NCI-H128 (cell line): ENCODE results near the gene ARAF.
"Not testable (repeated sequence)": the region's sequence is repeated elsewhere in the genome, so short reads cannot be mapped to it uniquely, and the experiment has no call there.

Experiments
- DNase-seq: peaks from one replicate; lab custom pipeline; 2025; ENCODE audit not compliant: unreplicated experiment; lab: John Stamatoyannopoulos, UW

Gene ARAF

GRCh38 chrX:47584714-47585113 is 23.7 kb downstream of the ARAF start:
- no peak for DNase-seq

GRCh38 chrX:47585273-47585672 is 24.3 kb downstream of the ARAF start:
- no peak for DNase-seq

GRCh38 chrX:47586043-47586787 is 25.2 kb downstream of the ARAF start:
- DNase-seq: no peak

- DNase-seq: no peak
Observed at GRCh38 chrX:47587091-47587891, 26.3 kb downstream of the ARAF start.

DNA sequence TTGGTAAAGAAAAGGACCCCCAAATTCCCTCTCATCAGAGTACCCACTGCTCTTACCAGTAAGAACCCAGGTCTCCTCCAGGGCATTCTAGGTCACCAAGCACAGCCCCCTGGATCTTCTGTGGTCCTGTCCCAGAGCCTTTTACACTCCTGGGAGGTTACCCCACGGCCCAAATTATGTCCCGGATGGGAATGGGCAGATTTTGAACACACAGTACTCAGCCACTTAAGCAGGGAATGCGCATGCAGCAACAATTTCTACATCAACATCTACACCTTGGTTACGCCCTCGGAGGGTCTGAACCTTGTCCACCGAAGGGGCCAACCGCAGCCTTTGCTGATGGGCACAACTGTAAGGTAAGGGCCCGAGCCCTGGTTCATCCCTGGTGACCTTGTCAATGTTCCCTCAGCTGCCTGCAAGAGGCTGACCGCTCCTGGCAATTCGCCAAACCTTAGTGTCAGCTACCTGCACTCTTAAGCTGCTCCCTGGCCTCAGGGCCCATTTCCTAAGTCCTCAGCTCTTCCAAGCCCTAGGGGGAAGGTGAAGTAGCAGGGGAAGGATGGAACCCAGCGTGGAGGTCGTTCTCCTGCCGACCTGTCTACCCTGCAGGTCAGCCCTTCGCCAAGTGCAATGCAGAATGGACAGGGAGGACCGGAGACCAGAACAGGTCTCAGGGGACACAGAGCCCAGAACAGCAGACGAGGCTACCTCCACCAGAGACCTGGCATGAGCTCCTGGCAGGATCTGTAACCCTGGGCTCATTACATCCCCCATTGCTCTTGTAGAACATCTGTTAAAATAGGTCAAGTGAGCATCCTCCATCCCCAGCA is 27.1 kb downstream of the ARAF start:
- no peak for DNase-seq

GRCh38 chrX:47590984-47591383 is 30.0 kb downstream of the ARAF start:
- no peak for DNase-seq

GRCh38 chrX:47593522-47593921 is 32.5 kb downstream of the ARAF start:
- DNase-seq: no peak

GRCh38 chrX:47595716-47596251 is 34.8 kb downstream of the ARAF start:
- no peak for DNase-seq

DNA sequence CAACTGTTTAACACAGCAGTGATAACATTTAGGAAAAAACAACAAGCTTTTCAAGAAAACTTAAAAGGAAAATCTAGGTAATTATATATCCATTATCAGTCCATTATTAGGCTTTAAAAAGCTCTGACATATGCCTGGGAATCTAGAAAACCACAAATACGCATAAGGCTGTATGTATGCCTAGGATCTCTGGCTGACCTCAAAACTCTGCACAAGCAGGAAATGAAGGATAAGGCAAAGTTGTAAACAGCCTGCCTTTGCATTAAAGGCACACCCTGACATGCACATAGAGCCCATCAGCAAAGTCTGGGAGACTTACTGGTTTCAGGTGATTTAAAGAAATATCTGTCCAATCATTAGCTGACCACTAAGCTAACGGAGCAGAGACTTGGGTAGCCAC is 35.3 kb downstream of the ARAF start:
- no peak for DNase-seq

GRCh38 chrX:47597222-47597621 is 36.2 kb downstream of the ARAF start:
- DNase-seq: no peak

DNA sequence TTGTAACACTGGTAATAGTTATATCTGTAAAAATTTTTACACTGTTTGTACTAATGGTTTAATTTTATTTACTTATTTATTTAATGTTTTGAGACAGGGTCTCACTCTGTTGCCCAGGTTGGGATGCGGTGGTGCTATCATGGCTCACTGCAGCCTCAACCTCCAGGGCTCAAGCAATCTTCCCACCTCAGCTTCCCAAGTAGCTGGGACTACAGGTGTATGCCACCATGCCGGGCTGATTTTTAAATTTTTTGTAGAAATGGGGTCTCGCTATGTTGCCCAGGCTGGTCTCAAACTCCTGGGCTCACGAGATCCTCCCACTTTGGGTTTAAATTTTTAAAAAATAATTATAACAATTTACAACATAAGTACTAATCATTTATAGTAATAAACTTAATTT is 42.1 kb downstream of the ARAF start:
- DNase-seq: not testable (repeated sequence)

- DNase-seq: no peak
Observed at GRCh38 chrX:47605024-47605423, 44.0 kb downstream of the ARAF start.

- DNase-seq: no peak
Observed at GRCh38 chrX:47607091-47607490, 46.1 kb downstream of the ARAF start.

- DNase-seq: no peak
Observed at GRCh38 chrX:47608130-47608810, 47.3 kb downstream of the ARAF start.

GRCh38 chrX:47610511-47610910 is 49.5 kb downstream of the ARAF start:
- no peak for DNase-seq

- no peak for DNase-seq
Observed at GRCh38 chrX:47611489-47611888, 50.5 kb downstream of the ARAF start.

DNA sequence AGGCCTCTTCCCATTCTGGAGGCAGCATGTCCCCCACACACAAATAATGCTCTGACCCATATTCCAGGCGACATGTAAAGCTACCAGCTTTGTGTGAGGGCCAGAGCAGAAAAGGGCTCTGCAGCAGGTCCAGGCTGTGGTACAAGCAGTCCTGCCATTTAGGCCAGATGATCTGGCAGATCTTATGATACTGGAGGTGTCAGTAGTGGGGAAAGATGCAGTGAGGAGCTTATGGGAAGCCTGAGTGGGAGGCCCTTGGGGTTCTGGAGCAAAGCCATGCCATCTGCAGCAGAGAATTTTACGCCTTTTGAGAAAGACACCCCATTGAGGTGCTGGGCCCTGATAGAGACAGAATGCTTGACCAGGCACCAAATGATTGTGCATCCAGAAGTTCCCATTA is 50.9 kb downstream of the ARAF start:
- DNase-seq: no peak

GRCh38 chrX:47612418-47612817 is 51.4 kb downstream of the ARAF start:
- no peak for DNase-seq

- no peak for DNase-seq
Observed at GRCh38 chrX:47613082-47613481, 52.1 kb downstream of the ARAF start.

DNA sequence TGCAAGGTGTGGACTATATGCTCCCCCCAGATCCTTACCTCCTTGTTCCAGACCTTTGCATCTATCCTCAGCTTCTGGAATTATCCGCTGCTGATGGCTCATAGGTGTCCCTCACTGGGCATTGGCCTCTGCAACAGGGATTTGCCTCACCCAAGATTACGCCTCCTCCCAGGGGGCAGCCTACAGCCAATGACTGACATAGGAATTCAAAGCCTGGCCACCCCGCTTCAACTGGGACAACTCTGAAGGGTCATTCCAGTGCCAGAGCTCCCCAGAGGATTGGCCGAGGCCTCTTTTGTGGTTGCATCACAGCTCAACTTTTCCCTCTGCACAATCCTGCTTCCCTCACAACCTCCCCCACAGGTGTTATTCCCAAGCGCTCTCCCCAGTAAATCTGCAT is 53.6 kb downstream of the ARAF start:
- no peak for DNase-seq
